Naive thymus-derived CD4-positive, alpha-beta T cell (primary cell): ENCODE data around the gene PLPPR5. TPM values are rescaled to one million over a fixed set of nuclear protein-coding genes. Genes with fewer than 3 reads are reported as not detected.

Experiments used
- ATAC-seq: fragments of 150-1000 bp; cut with Tn5 transposase; 2 replicates; pipeline ENCODE4 v1.10.0; 2021; ENCODE audit warnings: mild to moderate bottlenecking, moderate library complexity
- CTCF ChIA-PET: fragments of 350-600 bp; sonication (Branson Sonifier 250); formaldehyde crosslinking; loops from one replicate; lab custom pipeline; 2021; ENCODE audit warnings: antibody characterized with exemption; lab: Charles Lee
- POLR2A ChIA-PET: fragments of 350-600 bp; sonication (Branson Sonifier 250); formaldehyde crosslinking; loops from one replicate; lab custom pipeline; 2021; ENCODE audit warnings: antibody characterized with exemption, inconsistent platforms; lab: Charles Lee
- DNase-seq, 9 donors: peaks; one replicate each; pipeline versions ENCODE4 v3.0.0 to v3.0.0-alpha.2; 2020 to 2022; ENCODE audit warnings: mixed read lengths in 1 of 9
- H3K27ac ChIP-seq: one replicate; pipeline ENCODE4 v1.7.0; 2013; ENCODE audit warnings: mild to moderate bottlenecking, low read depth, low read length, moderate library complexity
- H3K27me3 ChIP-seq, 2 donors: one replicate each; pipeline ENCODE4 v1.7.0; 2013; ENCODE audit warnings: low read length in 2 of 2, mild to moderate bottlenecking in 2 of 2, moderate library complexity in 2 of 2; ENCODE audit not compliant: control insufficient read depth in 2 of 2, insufficient read depth in 2 of 2
- H3K36me3 ChIP-seq, 3 experiments: 1 replicate in 2 of 3; 2 replicates in 1 of 3; pipeline ENCODE4 v1.7.0; 2013; ENCODE audit warnings: low read length in 3 of 3, mild to moderate bottlenecking in 3 of 3, moderate library complexity in 1 of 3; ENCODE audit not compliant: insufficient read depth in 3 of 3, control insufficient read depth in 2 of 3
- H3K4me1 ChIP-seq, 2 donors: one replicate each; pipeline ENCODE4 v1.7.0; 2013; ENCODE audit warnings: low read length in 2 of 2, mild to moderate bottlenecking in 2 of 2, moderate library complexity in 1 of 2; ENCODE audit not compliant: control insufficient read depth in 2 of 2, insufficient read depth in 2 of 2
- H3K4me3 ChIP-seq: 2 replicates; pipeline ENCODE4 v1.7.0; 2013; ENCODE audit warnings: mild to moderate bottlenecking, low read length
- H3K9me3 ChIP-seq, 3 experiments: 1 replicate in 2 of 3; 2 replicates in 1 of 3; pipeline ENCODE4 v1.7.0; 2013; ENCODE audit warnings: low read length in 3 of 3; ENCODE audit not compliant: control insufficient read depth in 2 of 3
- H3K27ac Mint-ChIP-seq, 9 donors: one replicate each; pipeline ENCODE4 v1.8.0; 2020 to 2022; ENCODE audit warnings: mixed read lengths in 9 of 9, mild to moderate bottlenecking in 8 of 9, moderate library complexity in 5 of 9, inconsistent platforms in 2 of 9
- H3K27me3 Mint-ChIP-seq, 5 donors: one replicate each; pipeline ENCODE4 v1.8.0; 2021 to 2022; ENCODE audit warnings: mixed read lengths in 5 of 5, mild to moderate bottlenecking in 1 of 5
- H3K36me3 Mint-ChIP-seq, 5 donors: one replicate each; pipeline ENCODE4 v1.8.0; 2020 to 2022; ENCODE audit warnings: mixed read lengths in 5 of 5, mild to moderate bottlenecking in 3 of 5, inconsistent platforms in 1 of 5
- H3K4me1 Mint-ChIP-seq, 7 donors: one replicate each; pipeline ENCODE4 v1.8.0; 2020 to 2022; ENCODE audit warnings: mixed read lengths in 7 of 7, mild to moderate bottlenecking in 3 of 7, inconsistent platforms in 1 of 7
- H3K4me3 Mint-ChIP-seq, 10 donors: one replicate each; pipeline ENCODE4 v1.8.0; 2020 to 2022; ENCODE audit warnings: mild to moderate bottlenecking in 10 of 10, mixed read lengths in 10 of 10, moderate library complexity in 6 of 10, inconsistent platforms in 2 of 10
- H3K9me3 Mint-ChIP-seq, 11 donors: one replicate each; pipeline ENCODE4 v1.8.0; 2020 to 2022; ENCODE audit warnings: mixed read lengths in 11 of 11, mild to moderate bottlenecking in 4 of 11, inconsistent platforms in 1 of 11, moderate library complexity in 1 of 11
- intact Hi-C, 2 donors: fragments of 100-400 bp; cut with micrococcal nuclease; formaldehyde crosslinking; loops; one replicate each; pipeline ENCODE4 v1.15.1; 2023
- polyA plus RNA-seq, 2 donors: library from polyadenylated mRNA; unstranded; fragments of 300-500 nt; fragmentation: Illumina TruSeq; gene quantifications; one replicate each; pipeline ENCODE4 v1.2.3, GENCODE V29; 2021
- total RNA-seq, 6 experiments: library from RNA in 5 of 6; stranded (reverse) in 5 of 6; gene quantifications; 1 replicate in 5 of 6; 2 replicates in 1 of 6; pipeline ENCODE4 v1.2.3 and lab custom pipeline; 2021 to 2026

PLPPR5 gene
- total and polyA plus RNA-seq, 7 experiments from 2014 or later, result not detected

DNA sequence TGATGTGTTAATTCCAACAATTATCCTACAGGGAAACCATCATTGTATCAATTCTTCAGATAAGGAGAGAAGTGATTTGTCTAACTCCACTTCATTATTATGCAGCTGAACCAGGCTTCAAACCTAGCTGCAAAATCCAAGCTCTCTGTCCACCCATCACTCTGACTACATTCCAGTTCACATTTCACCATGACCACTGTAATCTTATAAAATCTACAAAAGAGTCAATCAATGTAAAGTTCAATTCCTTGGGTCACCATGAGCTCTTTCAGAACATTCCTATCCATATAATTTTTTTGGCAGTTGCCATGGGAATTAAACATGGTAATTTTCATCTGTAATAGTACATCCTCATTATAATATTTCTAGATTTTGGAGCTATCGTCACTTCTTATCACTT is 100.9 kb downstream of the PLPPR5 start:
- Mint-ChIP-seq H3K36me3 (peaks cover 0 to 5% (median 0%) of the 10 kb centered on the region in 5 donors), H3K4me3 (no peak overlapping the region), H3K4me1 (peaks cover 0 to 11% (median 0%) of the 10 kb centered on the region in 7 donors), H3K27ac (no peak overlapping the region), H3K27me3 (no peaks in the 10 kb centered on the region), H3K9me3 (peaks cover 0 to 7% (median 0%) of the 10 kb centered on the region in 11 donors)
- intact Hi-C loops, result no loop called here
- Histone ChIP-seq H3K4me3 (no peak overlapping the region), H3K9me3 (no peaks in the 10 kb centered on the region), H3K4me1 (no peaks in the 10 kb centered on the region), H3K36me3 (no peaks in the 10 kb centered on the region), H3K27ac (no peak overlapping the region), H3K27me3 (no peaks in the 10 kb centered on the region)
- no peak for DNase-seq
- ChIA-PET POLR2A (no interaction called here), CTCF (interaction anchor here (0.8 kb wide), 1 partner anchor 155 kb away, joined by 3 read pairs; no protein-coding TSS in a partner anchor)
- ATAC-seq, result no peak

DNA sequence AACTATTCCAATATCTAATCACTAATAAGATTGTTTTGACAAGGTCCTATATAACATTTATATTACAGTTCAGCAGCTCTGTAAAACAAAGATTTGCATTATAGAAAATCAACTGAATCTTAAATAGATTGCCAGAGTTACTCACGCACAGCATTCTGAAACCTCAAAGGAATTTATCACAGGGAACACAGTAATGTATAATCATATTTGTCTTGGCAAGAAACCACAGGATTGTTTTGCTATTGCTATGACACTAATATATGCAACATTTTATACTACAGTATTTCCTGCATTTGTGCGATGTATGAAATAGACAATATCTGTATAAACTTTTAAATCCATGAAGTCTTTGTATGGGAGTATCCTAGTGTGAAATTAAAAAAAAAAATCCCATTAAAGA is 101.4 kb downstream of the PLPPR5 start:
- H3K9me3 ChIP-seq, result no peaks in the 10 kb centered on the region
- POLR2A ChIA-PET, result no interaction called here
- intact Hi-C loops, result no loop called here
- no peak overlapping the region for H3K4me3 ChIP-seq
- H3K36me3 Mint-ChIP-seq, result peaks cover 0 to 5% (median 0%) of the 10 kb centered on the region in 5 donors
- no peaks in the 10 kb centered on the region for H3K36me3 ChIP-seq
- no peak for ATAC-seq
- no peaks in the 10 kb centered on the region for H3K27me3 ChIP-seq
- H3K4me3 Mint-ChIP-seq, result no peak overlapping the region
- no peaks in the 10 kb centered on the region for H3K27me3 Mint-ChIP-seq
- H3K4me1 ChIP-seq, result no peaks in the 10 kb centered on the region
- H3K4me1 Mint-ChIP-seq, result peaks cover 0 to 11% (median 0%) of the 10 kb centered on the region in 7 donors
- no peak for DNase-seq
- H3K9me3 Mint-ChIP-seq, result peaks cover 0 to 7% (median 0%) of the 10 kb centered on the region in 11 donors
- no peak overlapping the region for H3K27ac Mint-ChIP-seq
- no peak overlapping the region for H3K27ac ChIP-seq
- CTCF ChIA-PET, result no interaction called here

GRCh38 chr1:98898940-98899339 is 105.7 kb downstream of the PLPPR5 start:
- Histone ChIP-seq H3K27ac (no peak overlapping the region), H3K36me3 (no peaks in the 10 kb centered on the region), H3K9me3 (peaks cover 0 to 6% (median 0%) of the 10 kb centered on the region in 3 experiments), H3K4me3 (no peak overlapping the region), H3K4me1 (no peaks in the 10 kb centered on the region), H3K27me3 (no peaks in the 10 kb centered on the region)
- H3K4me1 Mint-ChIP-seq, result peaks cover 0 to 20% (median 0%) of the 10 kb centered on the region in 7 donors
- no peak for ATAC-seq
- CTCF ChIA-PET, result no interaction called here
- no peak overlapping the region for H3K4me3 Mint-ChIP-seq
- intact Hi-C loops, result no loop called here
- peaks cover 5 to 16% (median 12%) of the 10 kb centered on the region in 11 donors for H3K9me3 Mint-ChIP-seq
- H3K36me3 Mint-ChIP-seq, result peaks cover 0 to 14% (median 6%) of the 10 kb centered on the region in 5 donors
- no peak overlapping the region for H3K27ac Mint-ChIP-seq
- POLR2A ChIA-PET, result interaction anchor here (0.6 kb wide), 1 partner anchor 105 kb away, joined by 3 read pairs; no protein-coding TSS in a partner anchor
- DNase-seq, result no peak
- H3K27me3 Mint-ChIP-seq, result peaks cover 0 to 4% (median 0%) of the 10 kb centered on the region in 5 donors

GRCh38 chr1:98897479-98897878 is 107.2 kb downstream of the PLPPR5 start:
- H3K4me3 ChIP-seq, result no peak overlapping the region
- no peak overlapping the region for H3K4me3 Mint-ChIP-seq
- DNase-seq (no peak), ATAC-seq (no peak)
- H3K4me1 Mint-ChIP-seq, result peaks cover 0 to 14% (median 0%) of the 10 kb centered on the region in 7 donors
- ChIA-PET CTCF (interaction anchor here (0.7 kb wide), 1 partner anchor 57 kb away, joined by 3 read pairs; no protein-coding TSS in a partner anchor), POLR2A (no interaction called here)
- no peaks in the 10 kb centered on the region for H3K36me3 ChIP-seq
- H3K27ac ChIP-seq, result no peak overlapping the region
- H3K36me3 Mint-ChIP-seq, result peaks cover 0 to 14% (median 6%) of the 10 kb centered on the region in 5 donors
- no peaks in the 10 kb centered on the region for H3K27me3 ChIP-seq
- intact Hi-C loops, result no loop called here
- H3K9me3 Mint-ChIP-seq, result peaks cover 5 to 16% (median 12%) of the 10 kb centered on the region in 11 donors
- H3K27ac Mint-ChIP-seq, result no peak overlapping the region
- peaks cover 0 to 4% (median 0%) of the 10 kb centered on the region in 5 donors for H3K27me3 Mint-ChIP-seq
- H3K4me1 ChIP-seq, result no peaks in the 10 kb centered on the region
- H3K9me3 ChIP-seq, result peaks cover 0 to 6% (median 0%) of the 10 kb centered on the region in 3 experiments

- ChIA-PET CTCF (no interaction called here), POLR2A (no interaction called here)
- no peak overlapping the region for H3K27ac Mint-ChIP-seq
- H3K4me1 Mint-ChIP-seq, result peaks cover 0 to 14% (median 0%) of the 10 kb centered on the region in 7 donors
- Histone ChIP-seq H3K27me3 (no peaks in the 10 kb centered on the region), H3K4me3 (no peak overlapping the region), H3K9me3 (peaks cover 0 to 6% (median 0%) of the 10 kb centered on the region in 3 experiments), H3K27ac (no peak overlapping the region), H3K36me3 (no peaks in the 10 kb centered on the region), H3K4me1 (no peaks in the 10 kb centered on the region)
- H3K9me3 Mint-ChIP-seq, result peaks cover 5 to 16% (median 12%) of the 10 kb centered on the region in 11 donors
- intact Hi-C loops, result no loop called here
- no peak for ATAC-seq
- H3K36me3 Mint-ChIP-seq, result peaks cover 0 to 14% (median 6%) of the 10 kb centered on the region in 5 donors
- peaks cover 0 to 4% (median 0%) of the 10 kb centered on the region in 5 donors for H3K27me3 Mint-ChIP-seq
- no peak overlapping the region for H3K4me3 Mint-ChIP-seq
- no peak for DNase-seq
Observed at GRCh38 chr1:98896711-98897445, 107.8 kb downstream of the PLPPR5 start.

DNA sequence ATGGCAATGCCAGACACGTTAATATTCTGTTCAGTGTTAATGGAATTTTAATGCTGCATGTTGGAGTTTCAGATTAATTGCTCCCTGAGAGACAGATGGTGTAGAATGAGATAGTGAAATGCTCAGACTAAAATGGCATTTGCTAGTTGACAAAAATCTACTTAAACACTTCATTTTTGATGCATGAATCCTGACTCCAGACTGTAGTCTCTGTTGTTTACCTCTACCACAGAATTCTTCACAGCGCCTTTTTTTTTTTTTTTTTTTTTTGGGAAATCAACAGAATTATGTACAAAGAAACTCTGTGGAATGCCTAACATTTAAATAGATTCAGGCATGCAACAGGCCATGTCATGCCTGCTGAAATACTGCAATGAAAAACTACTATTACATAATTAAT is 111.3 kb downstream of the PLPPR5 start:
- CTCF ChIA-PET, result no interaction called here
- H3K27ac Mint-ChIP-seq, result no peak overlapping the region
- ATAC-seq (no peak), DNase-seq (no peak)
- Histone ChIP-seq H3K4me1 (no peaks in the 10 kb centered on the region), H3K27me3 (no peaks in the 10 kb centered on the region), H3K36me3 (no peaks in the 10 kb centered on the region), H3K4me3 (no peak overlapping the region), H3K27ac (no peak overlapping the region), H3K9me3 (peaks cover 0 to 6% (median 0%) of the 10 kb centered on the region in 3 experiments)
- H3K4me3 Mint-ChIP-seq, result no peak overlapping the region
- H3K36me3 Mint-ChIP-seq, result peaks cover 0 to 9% (median 6%) of the 10 kb centered on the region in 5 donors
- POLR2A ChIA-PET, result no interaction called here
- H3K9me3 Mint-ChIP-seq, result peaks cover 5 to 16% (median 7%) of the 10 kb centered on the region in 11 donors
- peaks cover 0 to 4% (median 0%) of the 10 kb centered on the region in 5 donors for H3K27me3 Mint-ChIP-seq
- peaks cover 0 to 37% (median 15%) of the 10 kb centered on the region in 7 donors for H3K4me1 Mint-ChIP-seq
- intact Hi-C loops, result no loop called here
